Right lobe of liver (tissue), 4 donors: ENCODE results near the gene OGFOD2.

Source experiments
- CTCF ChIP-seq, 4 donors: fragments of 200-600 bp in 3 of 4; fragments of 450-650 bp in 1 of 4; IDR thresholded peaks; one replicate each; pipeline versions ENCODE4 v1.5.1 to v1.8.0; 2016 to 2022; ENCODE audit warnings: antibody characterized with exemption in 4 of 4, mild to moderate bottlenecking in 2 of 4
- POLR2A ChIP-seq: fragments of 450-650 bp; IDR thresholded peaks from one replicate; pipeline ENCODE4 v1.6.1; 2017; ENCODE audit warnings: antibody characterized with exemption, mild to moderate bottlenecking
- donor health status: DM: no; HTN: no; CAD: no.
- donor health status: DM: no; HTN: no; CAD: no.
- donor health status: DM: no; HTN: yes; CAD: no.

GRCh38 chr12:122947352-122947792 lies 27.7 kb upstream of the OGFOD2 start:
- TF ChIP-seq CTCF (IDR thresholded peaks at IDR 0.05) (no peak), POLR2A (no peak)
